Gastroesophageal sphincter (tissue), 4 donors: ENCODE data around the gene NAA35. TPM values are rescaled to one million over a fixed set of nuclear protein-coding genes. Genes with fewer than 3 reads are reported as not detected.

Experiments
- ATAC-seq: fragments of 150-250 bp; one replicate; pipeline ENCODE4 v1.9.1; 2016; ENCODE audit warnings: mild to moderate bottlenecking, moderate library complexity
- H3K27ac ChIP-seq, 4 donors: fragments of 200-600 bp; sonication (generic) in 3 of 4; 1 replicate in 3 of 4; 2 replicates in 1 of 4; pipeline ENCODE4 v1.5.1; 2016 to 2019
- H3K27me3 ChIP-seq: fragments of 200-600 bp; sonication (generic); one replicate; pipeline ENCODE4 v1.5.1; 2019
- H3K36me3 ChIP-seq, 2 donors: fragments of 200-600 bp; sonication (generic); one replicate each; pipeline ENCODE4 v1.5.1; 2019; ENCODE audit warnings: control low read depth in 1 of 2
- H3K4me1 ChIP-seq, 3 donors: fragments of 200-600 bp; sonication (generic); 1 replicate in 2 of 3; 2 replicates in 1 of 3; pipeline ENCODE4 v1.5.1; 2016 to 2019; ENCODE audit warnings: control low read depth in 2 of 3
- H3K4me3 ChIP-seq, 2 donors: fragments of 200-600 bp; sonication (generic); one replicate each; pipeline ENCODE4 v1.5.1; 2019; ENCODE audit warnings: mild to moderate bottlenecking in 1 of 2, moderate library complexity in 1 of 2
- H3K9me3 ChIP-seq, 3 donors: fragments of 200-600 bp; sonication (generic); one replicate each; pipeline ENCODE4 v1.5.1; 2017 to 2019; ENCODE audit warnings: control low read depth in 2 of 3
- EP300 ChIP-seq: sonication (generic); formaldehyde crosslinking; IDR thresholded peaks from one replicate; pipeline ENCODE4 v1.6.1; 2017; ENCODE audit warnings: antibody characterized with exemption, mild to moderate bottlenecking
- POLR2A ChIP-seq, 2 donors: fragments of 450-650 bp; IDR thresholded peaks; one replicate each; pipeline ENCODE4 v1.6.1; 2017; ENCODE audit warnings: antibody characterized with exemption in 2 of 2, mild to moderate bottlenecking in 2 of 2, moderate library complexity in 1 of 2
- POLR2AphosphoS5 ChIP-seq: sonication (generic); formaldehyde crosslinking; IDR thresholded peaks from one replicate; pipeline ENCODE4 v1.6.1; 2017; ENCODE audit warnings: antibody characterized with exemption
- WGBS, 2 donors: methylation state at CpG; one replicate each; pipeline ENCODE4 v1.1.5; 2018; ENCODE audit warnings: low coverage in 1 of 2; 5-methylcytosine and 5-hydroxymethylcytosine counted together
- total RNA-seq, 4 donors: library from RNA; depleted of rRNA; stranded (reverse); fragments of >200 nt; gene quantifications; one replicate each; pipeline ENCODE4 v1.1.0, GENCODE V29; 2016
- TF ChIP-seq, protein P1 (sequence below), 4 experiments: fragments of 200-600 bp in 2 of 4; fragments of 450-650 bp in 2 of 4; sonication (generic) in 1 of 4; IDR thresholded peaks; one replicate each; pipeline ENCODE4 v1.5.1; 2017 to 2019; ENCODE audit warnings: antibody characterized with exemption in 4 of 4, mild to moderate bottlenecking in 2 of 4, moderate library complexity in 2 of 4

The NAA35 gene
- total RNA-seq, 4 donors from 2014 or later = 20.0 to 23.7 (median 23.4) TPM

DNA sequence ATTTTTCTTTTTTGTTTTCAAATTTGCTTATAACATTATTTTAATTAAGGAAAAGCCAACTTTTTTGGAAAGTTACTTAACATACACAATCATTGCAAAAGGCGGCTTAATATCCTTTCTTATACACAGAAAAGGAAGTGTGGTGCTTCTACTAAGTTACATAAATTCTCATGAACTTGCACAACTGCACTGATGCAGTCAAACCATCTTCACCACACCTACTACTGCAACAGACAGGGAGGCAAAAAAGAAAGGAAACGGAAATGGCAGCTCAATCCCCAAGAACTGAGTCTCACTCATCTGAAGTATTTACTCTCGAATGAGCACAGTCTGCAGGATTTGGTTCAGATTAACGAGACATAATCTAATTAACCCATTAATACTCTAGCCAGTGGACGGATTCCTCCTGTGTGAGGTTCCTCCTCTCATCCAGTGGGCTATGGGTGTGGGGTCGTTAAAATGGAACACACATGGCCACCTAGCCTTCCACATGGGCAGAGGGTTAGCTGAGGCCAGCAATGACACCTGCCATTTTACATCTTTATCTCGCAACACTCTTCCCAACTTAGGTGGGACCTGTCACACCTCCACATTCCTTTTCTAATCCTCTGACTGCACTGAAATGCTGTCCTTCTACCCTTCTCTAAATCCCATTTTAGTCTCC lies 128.4 kb downstream of the NAA35 start:
- no peak for ATAC-seq
- no peaks in the 10 kb centered on the region for H3K36me3 ChIP-seq
- H3K27me3 ChIP-seq = no peaks in the 10 kb centered on the region
- 66 to 82% methylated on average over 6 to 7 of the region's 7 CpGs for WGBS, 2 donors
- H3K4me1 ChIP-seq = no peaks in the 10 kb centered on the region
- H3K27ac ChIP-seq = no peak overlapping the region
- no peak for TF ChIP-seq POLR2AphosphoS5
- TF ChIP-seq, protein P1, sequence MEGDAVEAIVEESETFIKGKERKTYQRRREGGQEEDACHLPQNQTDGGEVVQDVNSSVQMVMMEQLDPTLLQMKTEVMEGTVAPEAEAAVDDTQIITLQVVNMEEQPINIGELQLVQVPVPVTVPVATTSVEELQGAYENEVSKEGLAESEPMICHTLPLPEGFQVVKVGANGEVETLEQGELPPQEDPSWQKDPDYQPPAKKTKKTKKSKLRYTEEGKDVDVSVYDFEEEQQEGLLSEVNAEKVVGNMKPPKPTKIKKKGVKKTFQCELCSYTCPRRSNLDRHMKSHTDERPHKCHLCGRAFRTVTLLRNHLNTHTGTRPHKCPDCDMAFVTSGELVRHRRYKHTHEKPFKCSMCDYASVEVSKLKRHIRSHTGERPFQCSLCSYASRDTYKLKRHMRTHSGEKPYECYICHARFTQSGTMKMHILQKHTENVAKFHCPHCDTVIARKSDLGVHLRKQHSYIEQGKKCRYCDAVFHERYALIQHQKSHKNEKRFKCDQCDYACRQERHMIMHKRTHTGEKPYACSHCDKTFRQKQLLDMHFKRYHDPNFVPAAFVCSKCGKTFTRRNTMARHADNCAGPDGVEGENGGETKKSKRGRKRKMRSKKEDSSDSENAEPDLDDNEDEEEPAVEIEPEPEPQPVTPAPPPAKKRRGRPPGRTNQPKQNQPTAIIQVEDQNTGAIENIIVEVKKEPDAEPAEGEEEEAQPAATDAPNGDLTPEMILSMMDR (IDR thresholded peaks at IDR 0.05) = no peak
- TF ChIP-seq EP300 = no peak
- no peak for TF ChIP-seq POLR2A (IDR thresholded peaks at IDR 0.05)
- H3K9me3 ChIP-seq = no peaks in the 10 kb centered on the region
- no peak overlapping the region for H3K4me3 ChIP-seq

Other genes starting within 250 kb of the NAA35 start
- gene AGTPBP1, start 199.2 kb upstream of the NAA35 start, total RNA-seq = 10 to 100 TPM; 15.3 to 29.7 (median 19.1) TPM
- 10 to 100 TPM in 1 of 4 donors, 1 to 10 TPM in 3; 4.8 to 22.2 (median 8.0) TPM for gene GOLM1, start 158.4 kb downstream of the NAA35 start, total RNA-seq